Stimulated activated CD4-positive, alpha-beta T cell treated with anti-CD3 and anti-CD28 coated beads, Interleukin-12 subunit alpha, Interleukin-12 subunit beta, amount 100 ng/mL, for 24 hours (primary cell): ENCODE data around the gene FUT7.

Source experiments
- DNase-seq, 2 experiments: peaks; one replicate each; pipeline ENCODE4 v3.0.0-alpha.2; 2020; ENCODE audit warnings: low read depth in 2 of 2

Gene FUT7

GRCh38 chr9:137018761-137019559 is 12.9 kb downstream of the FUT7 start:
- DNase-seq = no peak

- no peak for DNase-seq
These were observed 13.9 kb downstream of the FUT7 start for GRCh38 chr9:137017791-137018497.

- no peak for DNase-seq
These were observed 14.8 kb downstream of the FUT7 start for GRCh38 chr9:137017071-137017470.

- no peak for DNase-seq
These were observed 15.5 kb downstream of the FUT7 start for GRCh38 chr9:137016436-137016835.

GRCh38 chr9:137015976-137016375 is 15.9 kb downstream of the FUT7 start:
- DNase-seq = no peak

GRCh38 chr9:137015540-137015930 is 16.4 kb downstream of the FUT7 start:
- DNase-seq = no peak

GRCh38 chr9:137014776-137015539 is 16.9 kb downstream of the FUT7 start:
- no peak for DNase-seq

GRCh38 chr9:137014166-137014565 is 17.7 kb downstream of the FUT7 start:
- DNase-seq = no peak

GRCh38 chr9:137013571-137013940 is 18.3 kb downstream of the FUT7 start:
- DNase-seq = no peak

GRCh38 chr9:137012694-137013570 is 19.0 kb downstream of the FUT7 start:
- DNase-seq = no peak

- DNase-seq = no peak
These were observed 19.8 kb downstream of the FUT7 start for GRCh38 chr9:137011907-137012675.

- no peak for DNase-seq
These were observed 20.7 kb downstream of the FUT7 start for GRCh38 chr9:137011156-137011555.

- no peak for DNase-seq
These were observed 21.8 kb downstream of the FUT7 start for GRCh38 chr9:137009938-137010732.

GRCh38 chr9:137009217-137009616 is 22.7 kb downstream of the FUT7 start:
- no peak for DNase-seq

- DNase-seq = no peak
These were observed 23.6 kb downstream of the FUT7 start for GRCh38 chr9:137008312-137008711.

- no peak for DNase-seq
These were observed 24.0 kb downstream of the FUT7 start for GRCh38 chr9:137007816-137008270.

- DNase-seq = no peak
These were observed 24.6 kb downstream of the FUT7 start for GRCh38 chr9:137007108-137007815.

GRCh38 chr9:137006116-137007003 is 25.5 kb downstream of the FUT7 start:
- DNase-seq = no peak
